HEK293 (cell line): ENCODE results near the gene ZDHHC1.

Experiments
- CTCF ChIA-PET: fragments of 350-600 bp; formaldehyde crosslinking; extraction: SDS; loops from one replicate; lab custom pipeline; 2021; ENCODE audit warnings: antibody characterized with exemption; lab: Yijun Ruan, JAX
- POLR2A ChIA-PET: fragments of 300-600 bp; formaldehyde crosslinking; extraction: SDS; loops from one replicate; lab custom pipeline; 2020; ENCODE audit warnings: antibody characterized with exemption, inconsistent platforms; lab: Yijun Ruan, JAX
- H3K27ac ChIP-seq: fragments of 200-500 bp; sonication (Bioruptor generic); 2 replicates; pipeline ENCODE4 v1.5.1; 2014; ENCODE audit warnings: low read depth, low read length, control low read depth, inconsistent platforms; ENCODE audit errors: extremely low read depth
- H3K36me3 ChIP-seq, 2 experiments: fragments of 200-500 bp in 1 of 2; sonication (Bioruptor generic) in 1 of 2; 1 replicate in 1 of 2; 2 replicates in 1 of 2; pipeline ENCODE4 v1.5.1; 2014 to 2017; ENCODE audit warnings: inconsistent platforms in 2 of 2, low read length in 2 of 2; ENCODE audit not compliant: control insufficient read depth in 2 of 2, insufficient read depth in 1 of 2
- H3K4me1 ChIP-seq: fragments of 200-500 bp; sonication (Bioruptor generic); 2 replicates; pipeline ENCODE4 v1.5.1; 2014; ENCODE audit warnings: mild to moderate bottlenecking, low read length, inconsistent platforms; ENCODE audit not compliant: control insufficient read depth, insufficient read depth
- H3K4me3 ChIP-seq: 2 replicates; pipeline ENCODE4 v1.5.1; 2011; ENCODE audit warnings: low read depth, mild to moderate bottlenecking, control low read depth, low read length, moderate library complexity
- H3K9me3 ChIP-seq: fragments of 200-500 bp; sonication (Bioruptor generic); 2 replicates; pipeline ENCODE4 v1.5.1; 2014; ENCODE audit warnings: low read depth, low read length, inconsistent platforms; ENCODE audit not compliant: control insufficient read depth, insufficient read depth
- REPIN1 ChIP-seq: fragments of 450-650 bp; formaldehyde crosslinking; IDR thresholded peaks from 2 replicates; pipeline ENCODE4 v1.5.1; 2017; ENCODE audit warnings: missing biosample characterization, missing genetic modification characterization, low read depth
- SALL2 ChIP-seq: fragments of 450-650 bp; formaldehyde crosslinking; IDR thresholded peaks from 2 replicates; pipeline ENCODE4 v1.5.0; 2017; ENCODE audit warnings: missing biosample characterization, mild to moderate bottlenecking, missing genetic modification characterization, borderline replicate concordance
- SP2 ChIP-seq: fragments of 450-650 bp; formaldehyde crosslinking; IDR thresholded peaks from 2 replicates; pipeline ENCODE4 v1.5.1; 2016; ENCODE audit warnings: missing biosample characterization, missing genetic modification characterization
- ZBTB17 ChIP-seq: fragments of 450-650 bp; formaldehyde crosslinking; IDR thresholded peaks from 2 replicates; pipeline ENCODE4 v1.5.1; 2016; ENCODE audit warnings: missing biosample characterization, missing genetic modification characterization
- ZBTB44 ChIP-seq: fragments of 450-650 bp; IDR thresholded peaks from 2 replicates; pipeline ENCODE4 v1.5.1; 2018; ENCODE audit warnings: missing biosample characterization, mild to moderate bottlenecking, missing genetic modification characterization
- ZFHX2 ChIP-seq: fragments of 450-650 bp; formaldehyde crosslinking; conservative IDR thresholded peaks from 2 replicates; pipeline ENCODE4 v1.5.1; 2016; ENCODE audit warnings: missing biosample characterization, missing genetic modification characterization
- ZNF140 ChIP-seq: fragments of 450-650 bp; formaldehyde crosslinking; IDR thresholded peaks from 2 replicates; pipeline ENCODE4 v1.5.1; 2016; ENCODE audit warnings: missing biosample characterization, missing genetic modification characterization
- ZNF16 ChIP-seq: fragments of 450-650 bp; formaldehyde crosslinking; IDR thresholded peaks from 2 replicates; pipeline ENCODE4 v1.5.1; 2016; ENCODE audit warnings: low read depth, missing biosample characterization, missing genetic modification characterization
- ZNF354C ChIP-seq: fragments of 450-650 bp; formaldehyde crosslinking; IDR thresholded peaks from 2 replicates; pipeline ENCODE4 v1.5.1; 2016; ENCODE audit warnings: missing biosample characterization, missing genetic modification characterization, low read depth, borderline replicate concordance
- ZNF37A ChIP-seq: fragments of 450-650 bp; IDR thresholded peaks from 2 replicates; pipeline ENCODE4 v1.5.1; 2018; ENCODE audit warnings: missing biosample characterization, missing genetic modification characterization
- ZNF473 ChIP-seq: fragments of 450-650 bp; formaldehyde crosslinking; IDR thresholded peaks from 2 replicates; pipeline ENCODE4 v1.5.1; 2017; ENCODE audit warnings: missing biosample characterization, missing genetic modification characterization
- TF ChIP-seq, protein P1 (sequence below): fragments of 450-650 bp; formaldehyde crosslinking; IDR thresholded peaks from 2 replicates; pipeline ENCODE4 v1.5.1; 2016; ENCODE audit warnings: missing biosample characterization, missing genetic modification characterization

Gene ZDHHC1

GRCh38 chr16:67388591-67388990 lies 27.7 kb downstream of the ZDHHC1 start:
- H3K27ac ChIP-seq, result no peak overlapping the region
- H3K4me1 ChIP-seq, result peaks cover 6% of the 10 kb centered on the region; the same call in 1 of the 2 replicates
- H3K4me3 ChIP-seq, result no peak overlapping the region
- H3K9me3 ChIP-seq, result no peaks in the 10 kb centered on the region
- ChIA-PET POLR2A (no interaction called here), CTCF (interaction anchor here (0.6 to 1.8 kb wide), 4 partner anchors 15 to 162 kb away, joined by 3 to 6 read pairs (median 4); partner anchors contain the start of gene TMEM208)
- no peaks in the 10 kb centered on the region for H3K36me3 ChIP-seq
- TF ChIP-seq REPIN1 (tag by site-specific recombination) (no peak), ZNF473 (no peak), ZNF37A (tag by site-specific recombination) (no peak), ZNF354C (tag by site-specific recombination) (no peak)
- TF ChIP-seq, protein P1, sequence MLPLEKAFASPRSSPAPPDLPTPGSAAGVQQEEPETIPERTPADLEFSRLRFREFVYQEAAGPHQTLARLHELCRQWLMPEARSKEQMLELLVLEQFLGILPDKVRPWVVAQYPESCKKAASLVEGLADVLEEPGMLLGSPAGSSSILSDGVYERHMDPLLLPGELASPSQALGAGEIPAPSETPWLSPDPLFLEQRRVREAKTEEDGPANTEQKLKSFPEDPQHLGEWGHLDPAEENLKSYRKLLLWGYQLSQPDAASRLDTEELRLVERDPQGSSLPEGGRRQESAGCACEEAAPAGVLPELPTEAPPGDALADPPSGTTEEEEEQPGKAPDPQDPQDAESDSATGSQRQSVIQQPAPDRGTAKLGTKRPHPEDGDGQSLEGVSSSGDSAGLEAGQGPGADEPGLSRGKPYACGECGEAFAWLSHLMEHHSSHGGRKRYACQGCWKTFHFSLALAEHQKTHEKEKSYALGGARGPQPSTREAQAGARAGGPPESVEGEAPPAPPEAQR (tag by site-specific recombination), result no peak

DNA sequence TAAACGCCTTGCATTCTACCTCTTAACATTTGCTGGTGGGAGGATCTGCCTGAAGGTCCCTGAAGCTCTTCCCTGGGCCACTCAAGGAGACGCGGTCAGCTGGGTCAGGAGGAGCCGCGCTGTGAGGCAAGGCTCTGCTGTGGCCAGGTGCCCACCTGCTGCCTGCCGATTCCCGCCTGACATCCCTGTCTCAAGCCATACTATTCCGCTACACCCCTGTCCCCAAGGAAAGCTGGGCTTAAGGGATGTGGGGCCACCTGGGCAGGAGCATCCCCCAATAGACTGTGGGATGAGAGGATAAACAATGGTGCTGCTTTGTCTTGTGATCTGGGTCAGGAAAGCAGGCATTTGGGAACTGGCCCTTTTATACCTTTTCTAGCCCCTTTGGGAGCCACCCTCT lies 28.1 kb downstream of the ZDHHC1 start:
- no peak for TF ChIP-seq ZBTB17 (tag by site-specific recombination)
- Histone ChIP-seq H3K4me1 (peaks cover 5% of the 10 kb centered on the region; the same call in 1 of the 2 replicates), H3K36me3 (no peaks in the 10 kb centered on the region), H3K9me3 (no peaks in the 10 kb centered on the region), H3K27ac (no peak overlapping the region), H3K4me3 (no peak overlapping the region)
- POLR2A ChIA-PET, result no interaction called here
- CTCF ChIA-PET, result interaction anchor here (0.7 to 0.9 kb wide), 2 partner anchors 12 to 28 kb away, joined by 3 to 4 read pairs; no protein-coding TSS in a partner anchor

DNA sequence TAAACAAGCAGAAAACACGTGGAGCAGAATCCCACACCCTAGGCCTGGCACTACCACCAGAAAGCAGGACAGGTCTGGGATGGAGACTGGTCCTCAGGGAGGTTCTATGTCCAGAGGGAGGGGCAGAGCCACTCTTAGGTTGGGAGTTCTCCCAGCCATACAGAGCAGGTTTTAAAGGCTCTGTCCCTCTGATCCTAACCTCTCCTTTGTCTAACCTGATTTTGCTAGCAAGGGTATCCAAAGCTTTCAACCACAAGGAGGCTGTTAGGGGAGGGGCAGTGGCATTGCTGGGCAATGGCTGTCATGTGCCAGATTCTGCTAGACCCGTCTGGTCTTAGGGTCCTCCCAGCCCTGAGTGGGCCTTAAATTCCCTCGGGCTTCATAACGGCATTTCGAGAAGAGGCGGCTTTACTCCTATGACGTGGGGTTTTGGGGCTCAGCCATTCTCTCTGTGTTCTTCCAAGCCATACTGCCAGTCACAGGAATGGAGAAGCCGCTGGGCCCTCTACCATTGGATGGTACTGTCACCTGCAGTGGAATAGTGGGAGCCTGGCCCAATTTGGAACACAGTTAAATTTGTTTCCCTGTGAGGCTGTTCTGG lies 28.7 kb downstream of the ZDHHC1 start:
- Histone ChIP-seq H3K9me3 (no peaks in the 10 kb centered on the region), H3K4me3 (no peak overlapping the region), H3K27ac (no peak overlapping the region), H3K4me1 (no peaks in the 10 kb centered on the region), H3K36me3 (no peaks in the 10 kb centered on the region)
- POLR2A ChIA-PET, result no interaction called here
- TF ChIP-seq ZNF140 (no peak), SALL2 (tag by site-specific recombination) (no peak)
- CTCF ChIA-PET, result interaction anchor here (0.7 to 1.8 kb wide), 2 partner anchors 13 to 60 kb away, joined by 3 to 4 read pairs; no protein-coding TSS in a partner anchor

DNA sequence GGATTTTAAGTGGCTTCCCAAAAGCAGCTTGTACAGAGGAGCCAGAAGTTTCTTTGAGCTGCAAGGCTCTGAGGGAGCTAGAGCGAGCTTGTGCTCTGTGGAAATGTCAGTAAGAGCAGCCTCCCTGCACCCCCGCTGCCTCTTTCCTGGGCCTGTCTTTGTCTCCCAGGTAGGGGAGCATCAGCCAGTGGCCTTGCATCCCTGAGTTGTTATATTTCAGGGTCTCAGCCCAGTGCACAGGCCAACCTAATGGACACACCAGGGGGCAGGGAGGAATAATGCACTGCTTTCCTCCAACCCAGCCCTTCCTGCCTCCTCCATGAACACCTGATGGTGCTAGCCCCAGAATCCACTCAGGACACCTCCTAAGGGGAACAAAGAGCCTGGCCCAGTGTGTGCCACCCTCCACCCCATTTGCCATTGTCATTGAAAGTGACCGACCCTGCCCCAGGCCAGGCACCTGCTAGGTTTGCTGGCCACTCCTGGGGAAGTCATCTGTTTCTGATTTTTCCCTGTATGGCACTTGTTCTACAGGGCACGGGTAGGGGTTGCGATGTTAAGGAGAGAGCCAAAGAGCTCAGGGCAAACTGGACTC lies 29.3 kb downstream of the ZDHHC1 start:
- no peak overlapping the region for H3K4me3 ChIP-seq
- no peak for TF ChIP-seq ZBTB44 (tag by site-specific recombination)
- no peak for TF ChIP-seq ZFHX2 (tag by site-specific recombination)
- TF ChIP-seq ZNF16 (tag by site-specific recombination), result no peak
- no peak for TF ChIP-seq SP2
- CTCF ChIA-PET, result interaction anchor here (1.4 to 1.8 kb wide), 2 partner anchors 60 to 126 kb away, joined by 3 to 4 read pairs; no protein-coding TSS in a partner anchor
- H3K36me3 ChIP-seq, result no peaks in the 10 kb centered on the region
- no peaks in the 10 kb centered on the region for H3K4me1 ChIP-seq
- POLR2A ChIA-PET, result no interaction called here
- no peaks in the 10 kb centered on the region for H3K9me3 ChIP-seq
- no peak overlapping the region for H3K27ac ChIP-seq
